GM23338 (cell line): Measurements from ENCODE around the gene BCAP29. TPM values are rescaled to one million over a fixed set of nuclear protein-coding genes. Genes with fewer than 3 reads are reported as not detected.

Experiments used
- ATAC-seq: fragments of 200-7000 bp; cut with Tn5 transposase; 3 replicates; pipeline ENCODE4 v1.9.1; 2020
- DNase-seq: peaks from one replicate; pipeline ENCODE4 v3.0.0-alpha.2; 2015; ENCODE audit warnings: low spot score
- H2AFZ ChIP-seq: fragments of 200-600 bp; sonication (generic); 2 replicates; pipeline ENCODE4 v1.8.0; 2016; ENCODE audit warnings: antibody characterized with exemption, mild to moderate bottlenecking, moderate library complexity
- H3F3A ChIP-seq: fragments of 200-600 bp; sonication (generic); replicated peaks from 2 replicates; pipeline ENCODE4 v1.8.0; 2017; ENCODE audit warnings: antibody characterized with exemption, mixed run types, low read depth
- H3K27ac ChIP-seq: fragments of 200-600 bp; sonication (generic); 2 replicates; pipeline ENCODE4 v1.6.1; 2016; ENCODE audit warnings: low read depth
- H3K27me3 ChIP-seq: fragments of 200-600 bp; sonication (generic); 2 replicates; pipeline ENCODE4 v1.8.0; 2016; ENCODE audit warnings: mild to moderate bottlenecking, mixed run types, moderate library complexity; ENCODE audit not compliant: insufficient read depth
- H3K36me3 ChIP-seq: fragments of 200-600 bp; sonication (generic); 2 replicates; pipeline ENCODE4 v1.8.0; 2016; ENCODE audit warnings: mild to moderate bottlenecking; ENCODE audit not compliant: insufficient read depth
- H3K4me1 ChIP-seq: fragments of 200-600 bp; sonication (generic); 2 replicates; pipeline ENCODE4 v1.8.0; 2016; ENCODE audit warnings: mild to moderate bottlenecking, moderate library complexity; ENCODE audit not compliant: insufficient read depth
- H3K4me2 ChIP-seq: fragments of 200-600 bp; sonication (generic); 2 replicates; pipeline ENCODE4 v1.7.1; 2017; ENCODE audit warnings: mixed run types
- H3K4me3 ChIP-seq: fragments of 200-600 bp; sonication (generic); 2 replicates; pipeline ENCODE4 v1.6.1; 2016; ENCODE audit warnings: mixed run types
- H3K79me2 ChIP-seq: fragments of 200-600 bp; sonication (generic); replicated peaks from 2 replicates; pipeline ENCODE4 v1.8.0; 2017; ENCODE audit warnings: mild to moderate bottlenecking; ENCODE audit not compliant: insufficient read depth
- H3K9me2 ChIP-seq: fragments of 200-600 bp; sonication (generic); 2 replicates; pipeline ENCODE4 v1.8.0; 2017; ENCODE audit not compliant: insufficient read depth
- H4K20me1 ChIP-seq: fragments of 200-600 bp; sonication (generic); replicated peaks from 2 replicates; pipeline ENCODE4 v1.8.0; 2017; ENCODE audit warnings: mild to moderate bottlenecking; ENCODE audit not compliant: insufficient read depth
- H3K27ac Mint-ChIP-seq: 2 replicates; pipeline ENCODE4 v1.8.0; 2020; ENCODE audit warnings: inconsistent platforms, mild to moderate bottlenecking, moderate library complexity, mixed read lengths
- H3K27me3 Mint-ChIP-seq: 3 replicates; pipeline ENCODE4 v1.8.0; 2022; ENCODE audit warnings: low read depth, mild to moderate bottlenecking, moderate library complexity, mixed read lengths, inconsistent platforms; ENCODE audit not compliant: insufficient read depth, poor library complexity
- H3K36me3 Mint-ChIP-seq: 3 replicates; pipeline ENCODE4 v1.8.0; 2021; ENCODE audit warnings: low read depth, mild to moderate bottlenecking, inconsistent platforms, moderate library complexity, mixed read lengths
- H3K4me1 Mint-ChIP-seq: 3 replicates; pipeline ENCODE4 v1.8.0; 2020; ENCODE audit warnings: mild to moderate bottlenecking, inconsistent platforms, mixed read lengths
- H3K4me3 Mint-ChIP-seq: 3 replicates; pipeline ENCODE4 v1.8.0; 2021; ENCODE audit warnings: moderate library complexity, mild to moderate bottlenecking, inconsistent platforms, mixed read lengths
- H3K9me3 Mint-ChIP-seq: 3 replicates; pipeline ENCODE4 v1.8.0; 2020; ENCODE audit warnings: moderate library complexity, mild to moderate bottlenecking, inconsistent platforms, mixed read lengths
- NANOG ChIP-seq: IDR thresholded peaks from 2 replicates; pipeline ENCODE4 v1.6.1; 2016; ENCODE audit warnings: antibody characterized with exemption, borderline replicate concordance
- POLR2AphosphoS5 ChIP-seq: IDR thresholded peaks from 2 replicates; pipeline ENCODE4 v1.6.1; 2016; ENCODE audit warnings: antibody characterized with exemption, low read depth
- STAT1 ChIP-seq: IDR thresholded peaks from one replicate; pipeline ENCODE4 v1.6.1; 2016; ENCODE audit warnings: antibody characterized with exemption; ENCODE audit not compliant: unreplicated experiment
- polyA plus RNA-seq: library from polyadenylated mRNA; unstranded; fragments of >200 nt; fragmentation: Nextera tagmentation; extraction: Ambion mirVana; gene quantifications from 2 replicates; pipeline ENCODE4 v1.2.1, GENCODE V29; 2016
- total RNA-seq: library from RNA; depleted of rRNA; stranded (reverse); fragments of >200 nt; shearing (Covaris generic); gene quantifications from 2 replicates; pipeline ENCODE4 v1.2.3, GENCODE V29; 2014
- TF ChIP-seq, protein P1 (sequence below): fragments of 250-450 bp; sonication (Bioruptor Pico); IDR thresholded peaks from 2 replicates; pipeline ENCODE4 v1.5.0; 2020; ENCODE audit warnings: mild to moderate bottlenecking, moderate library complexity
- TF ChIP-seq, protein P2 (sequence below), 2 experiments: fragments of 200-600 bp in 1 of 2; sonication (generic) in 1 of 2; conservative IDR thresholded peaks; 2 replicates each; pipeline versions ENCODE4 v1.5.1 to v1.6.1; 2016 to 2017; ENCODE audit warnings: antibody characterized with exemption in 2 of 2, low read depth in 2 of 2, mild to moderate bottlenecking in 2 of 2, moderate library complexity in 1 of 2

The BCAP29 gene
- total and polyA plus RNA-seq, 2 experiments from 2014 or later = 18.4 to 24.0 TPM

DNA sequence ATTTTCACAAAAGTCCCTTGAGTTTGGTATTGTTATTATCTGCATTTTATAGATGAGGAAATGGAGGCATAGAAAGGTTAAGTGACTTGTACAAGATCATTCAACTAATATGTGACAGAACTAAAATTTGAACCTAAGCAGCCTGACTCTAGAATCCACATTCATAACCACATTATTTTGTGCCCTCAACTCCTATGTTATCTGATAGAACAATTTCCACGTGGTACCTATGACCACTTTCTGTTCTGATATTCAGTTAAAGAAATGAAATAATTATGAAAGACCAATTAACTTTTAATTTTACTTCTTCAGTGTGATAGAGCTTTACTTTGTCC, 17.5 kb downstream of the BCAP29 start (continued):
- TF ChIP-seq, protein P1, sequence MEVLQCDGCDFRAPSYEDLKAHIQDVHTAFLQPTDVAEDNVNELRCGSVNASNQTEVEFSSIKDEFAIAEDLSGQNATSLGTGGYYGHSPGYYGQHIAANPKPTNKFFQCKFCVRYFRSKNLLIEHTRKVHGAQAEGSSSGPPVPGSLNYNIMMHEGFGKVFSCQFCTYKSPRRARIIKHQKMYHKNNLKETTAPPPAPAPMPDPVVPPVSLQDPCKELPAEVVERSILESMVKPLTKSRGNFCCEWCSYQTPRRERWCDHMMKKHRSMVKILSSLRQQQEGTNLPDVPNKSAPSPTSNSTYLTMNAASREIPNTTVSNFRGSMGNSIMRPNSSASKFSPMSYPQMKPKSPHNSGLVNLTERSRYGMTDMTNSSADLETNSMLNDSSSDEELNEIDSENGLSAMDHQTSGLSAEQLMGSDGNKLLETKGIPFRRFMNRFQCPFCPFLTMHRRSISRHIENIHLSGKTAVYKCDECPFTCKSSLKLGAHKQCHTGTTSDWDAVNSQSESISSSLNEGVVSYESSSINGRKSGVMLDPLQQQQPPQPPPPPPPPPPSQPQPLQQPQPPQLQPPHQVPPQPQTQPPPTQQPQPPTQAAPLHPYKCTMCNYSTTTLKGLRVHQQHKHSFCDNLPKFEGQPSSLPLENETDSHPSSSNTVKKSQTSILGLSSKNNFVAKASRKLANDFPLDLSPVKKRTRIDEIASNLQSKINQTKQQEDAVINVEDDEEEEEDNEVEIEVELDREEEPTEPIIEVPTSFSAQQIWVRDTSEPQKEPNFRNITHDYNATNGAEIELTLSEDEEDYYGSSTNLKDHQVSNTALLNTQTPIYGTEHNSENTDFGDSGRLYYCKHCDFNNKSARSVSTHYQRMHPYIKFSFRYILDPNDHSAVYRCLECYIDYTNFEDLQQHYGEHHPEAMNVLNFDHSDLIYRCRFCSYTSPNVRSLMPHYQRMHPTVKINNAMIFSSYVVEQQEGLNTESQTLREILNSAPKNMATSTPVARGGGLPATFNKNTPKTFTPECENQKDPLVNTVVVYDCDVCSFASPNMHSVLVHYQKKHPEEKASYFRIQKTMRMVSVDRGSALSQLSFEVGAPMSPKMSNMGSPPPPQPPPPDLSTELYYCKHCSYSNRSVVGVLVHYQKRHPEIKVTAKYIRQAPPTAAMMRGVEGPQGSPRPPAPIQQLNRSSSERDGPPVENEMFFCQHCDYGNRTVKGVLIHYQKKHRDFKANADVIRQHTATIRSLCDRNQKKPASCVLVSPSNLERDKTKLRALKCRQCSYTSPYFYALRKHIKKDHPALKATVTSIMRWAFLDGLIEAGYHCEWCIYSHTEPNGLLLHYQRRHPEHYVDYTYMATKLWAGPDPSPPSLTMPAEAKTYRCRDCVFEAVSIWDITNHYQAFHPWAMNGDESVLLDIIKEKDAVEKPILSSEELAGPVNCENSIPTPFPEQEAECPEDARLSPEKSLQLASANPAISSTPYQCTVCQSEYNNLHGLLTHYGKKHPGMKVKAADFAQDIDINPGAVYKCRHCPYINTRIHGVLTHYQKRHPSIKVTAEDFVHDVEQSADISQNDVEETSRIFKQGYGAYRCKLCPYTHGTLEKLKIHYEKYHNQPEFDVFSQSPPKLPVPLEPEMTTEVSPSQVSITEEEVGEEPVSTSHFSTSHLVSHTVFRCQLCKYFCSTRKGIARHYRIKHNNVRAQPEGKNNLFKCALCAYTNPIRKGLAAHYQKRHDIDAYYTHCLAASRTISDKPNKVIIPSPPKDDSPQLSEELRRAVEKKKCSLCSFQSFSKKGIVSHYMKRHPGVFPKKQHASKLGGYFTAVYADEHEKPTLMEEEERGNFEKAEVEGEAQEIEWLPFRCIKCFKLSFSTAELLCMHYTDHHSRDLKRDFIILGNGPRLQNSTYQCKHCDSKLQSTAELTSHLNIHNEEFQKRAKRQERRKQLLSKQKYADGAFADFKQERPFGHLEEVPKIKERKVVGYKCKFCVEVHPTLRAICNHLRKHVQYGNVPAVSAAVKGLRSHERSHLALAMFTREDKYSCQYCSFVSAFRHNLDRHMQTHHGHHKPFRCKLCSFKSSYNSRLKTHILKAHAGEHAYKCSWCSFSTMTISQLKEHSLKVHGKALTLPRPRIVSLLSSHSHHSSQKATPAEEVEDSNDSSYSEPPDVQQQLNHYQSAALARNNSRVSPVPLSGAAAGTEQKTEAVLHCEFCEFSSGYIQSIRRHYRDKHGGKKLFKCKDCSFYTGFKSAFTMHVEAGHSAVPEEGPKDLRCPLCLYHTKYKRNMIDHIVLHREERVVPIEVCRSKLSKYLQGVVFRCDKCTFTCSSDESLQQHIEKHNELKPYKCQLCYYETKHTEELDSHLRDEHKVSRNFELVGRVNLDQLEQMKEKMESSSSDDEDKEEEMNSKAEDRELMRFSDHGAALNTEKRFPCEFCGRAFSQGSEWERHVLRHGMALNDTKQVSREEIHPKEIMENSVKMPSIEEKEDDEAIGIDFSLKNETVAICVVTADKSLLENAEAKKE (CRISPR knock-in tag) = no peak
- TF ChIP-seq STAT1 = no peak
- TF ChIP-seq POLR2AphosphoS5 = no peak

DNA sequence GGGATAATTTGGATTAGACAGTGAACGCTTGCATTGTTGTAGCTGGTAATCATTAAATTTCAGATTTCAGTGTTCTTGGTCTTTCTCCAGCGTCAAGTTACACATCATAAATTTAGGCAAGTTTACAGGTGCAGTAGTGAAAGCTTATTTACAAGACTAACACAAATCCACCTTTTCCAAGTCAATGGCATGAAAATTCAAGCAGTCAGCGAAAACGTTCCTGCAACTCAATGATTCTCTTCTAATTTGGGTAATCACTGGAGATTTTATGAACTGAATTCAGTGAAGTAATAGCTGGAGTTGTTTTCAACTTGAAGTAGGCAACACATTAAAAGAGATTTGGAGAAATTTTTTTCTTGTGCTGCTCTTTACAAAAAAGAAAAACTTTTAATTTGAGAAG, 17.9 kb downstream of the BCAP29 start:
- ATAC-seq (no peak), DNase-seq (no peak)
- Mint-ChIP-seq H3K9me3 (no peaks in the 10 kb centered on the region), H3K4me3 (no peak overlapping the region), H3K4me1 (peaks cover 6% of the 10 kb centered on the region), H3K36me3 (no peaks in the 10 kb centered on the region), H3K27ac (no peak overlapping the region), H3K27me3 (no peaks in the 10 kb centered on the region)
- Histone ChIP-seq H4K20me1 (no peaks in the 10 kb centered on the region), H3K4me1 (no peaks in the 10 kb centered on the region), H3K4me3 (no peak overlapping the region), H3K79me2 (no peaks in the 10 kb centered on the region), H3K4me2 (no peak overlapping the region), H3K9me2 (no peaks in the 10 kb centered on the region), H3K27me3 (no peaks in the 10 kb centered on the region), H3K27ac (no peak overlapping the region), H3K36me3 (no peaks in the 10 kb centered on the region), H3F3A (no peaks in the 10 kb centered on the region), H2AFZ (no peak overlapping the region)
- TF ChIP-seq POLR2AphosphoS5 = no peak
- TF ChIP-seq NANOG = no peak
- TF ChIP-seq, protein P1 (CRISPR knock-in tag) = no peak
- TF ChIP-seq, protein P2, sequence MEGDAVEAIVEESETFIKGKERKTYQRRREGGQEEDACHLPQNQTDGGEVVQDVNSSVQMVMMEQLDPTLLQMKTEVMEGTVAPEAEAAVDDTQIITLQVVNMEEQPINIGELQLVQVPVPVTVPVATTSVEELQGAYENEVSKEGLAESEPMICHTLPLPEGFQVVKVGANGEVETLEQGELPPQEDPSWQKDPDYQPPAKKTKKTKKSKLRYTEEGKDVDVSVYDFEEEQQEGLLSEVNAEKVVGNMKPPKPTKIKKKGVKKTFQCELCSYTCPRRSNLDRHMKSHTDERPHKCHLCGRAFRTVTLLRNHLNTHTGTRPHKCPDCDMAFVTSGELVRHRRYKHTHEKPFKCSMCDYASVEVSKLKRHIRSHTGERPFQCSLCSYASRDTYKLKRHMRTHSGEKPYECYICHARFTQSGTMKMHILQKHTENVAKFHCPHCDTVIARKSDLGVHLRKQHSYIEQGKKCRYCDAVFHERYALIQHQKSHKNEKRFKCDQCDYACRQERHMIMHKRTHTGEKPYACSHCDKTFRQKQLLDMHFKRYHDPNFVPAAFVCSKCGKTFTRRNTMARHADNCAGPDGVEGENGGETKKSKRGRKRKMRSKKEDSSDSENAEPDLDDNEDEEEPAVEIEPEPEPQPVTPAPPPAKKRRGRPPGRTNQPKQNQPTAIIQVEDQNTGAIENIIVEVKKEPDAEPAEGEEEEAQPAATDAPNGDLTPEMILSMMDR (conservative IDR thresholded peaks at IDR 0.05; ENCODE audit: low read depth in 2 of 2) = no peak
